BJ (cell line): ENCODE data around the gene PAXX. TPM values are rescaled to one million over a fixed set of nuclear protein-coding genes. Genes with fewer than 3 reads are reported as not detected.

Experiments
- CTCF ChIA-PET: fragments of 350-600 bp; formaldehyde crosslinking; extraction: SDS; loops from one replicate; lab custom pipeline; 2021; ENCODE audit warnings: antibody characterized with exemption, inconsistent platforms; lab: Yijun Ruan, JAX
- POLR2A ChIA-PET: fragments of 300-600 bp; sonication (Branson Sonifier 250); formaldehyde crosslinking; extraction: SDS; loops from one replicate; lab custom pipeline; 2021; ENCODE audit warnings: antibody characterized with exemption; lab: Charles Lee
- DNase-seq: peaks from one replicate; pipeline ENCODE4 v3.0.0-alpha.2; 2011; ENCODE audit warnings: low read depth
- H3K27me3 ChIP-seq: 2 replicates; pipeline ENCODE4 v1.6.0; 2011; ENCODE audit warnings: low read length; ENCODE audit not compliant: control insufficient read depth, insufficient read depth
- H3K36me3 ChIP-seq: 2 replicates; pipeline ENCODE4 v1.5.1; 2011; ENCODE audit warnings: low read length; ENCODE audit not compliant: control insufficient read depth, insufficient read depth
- H3K4me3 ChIP-seq: 2 replicates; pipeline ENCODE4 v1.5.1; 2011; ENCODE audit warnings: low read depth, mild to moderate bottlenecking, control low read depth, low read length
- polyA plus RNA-seq: library from polyadenylated mRNA; depleted of rRNA; stranded (reverse); fragments of >200 nt; gene quantifications from 2 replicates; pipeline ENCODE4 v1.2.3, GENCODE V29; 2011
- TF ChIP-seq, protein P1 (sequence below): IDR thresholded peaks from 2 replicates; pipeline ENCODE4 v1.5.1; 2011; ENCODE audit warnings: low read depth, mild to moderate bottlenecking, control low read depth, inconsistent platforms, low read length, moderate library complexity; ENCODE audit not compliant: insufficient read depth

The PAXX gene
- polyA plus RNA-seq, 1 experiment, result 11.8 TPM

- H3K36me3 ChIP-seq, result no peaks in the 10 kb centered on the region
- no peak overlapping the region for H3K4me3 ChIP-seq
- TF ChIP-seq, protein P1, sequence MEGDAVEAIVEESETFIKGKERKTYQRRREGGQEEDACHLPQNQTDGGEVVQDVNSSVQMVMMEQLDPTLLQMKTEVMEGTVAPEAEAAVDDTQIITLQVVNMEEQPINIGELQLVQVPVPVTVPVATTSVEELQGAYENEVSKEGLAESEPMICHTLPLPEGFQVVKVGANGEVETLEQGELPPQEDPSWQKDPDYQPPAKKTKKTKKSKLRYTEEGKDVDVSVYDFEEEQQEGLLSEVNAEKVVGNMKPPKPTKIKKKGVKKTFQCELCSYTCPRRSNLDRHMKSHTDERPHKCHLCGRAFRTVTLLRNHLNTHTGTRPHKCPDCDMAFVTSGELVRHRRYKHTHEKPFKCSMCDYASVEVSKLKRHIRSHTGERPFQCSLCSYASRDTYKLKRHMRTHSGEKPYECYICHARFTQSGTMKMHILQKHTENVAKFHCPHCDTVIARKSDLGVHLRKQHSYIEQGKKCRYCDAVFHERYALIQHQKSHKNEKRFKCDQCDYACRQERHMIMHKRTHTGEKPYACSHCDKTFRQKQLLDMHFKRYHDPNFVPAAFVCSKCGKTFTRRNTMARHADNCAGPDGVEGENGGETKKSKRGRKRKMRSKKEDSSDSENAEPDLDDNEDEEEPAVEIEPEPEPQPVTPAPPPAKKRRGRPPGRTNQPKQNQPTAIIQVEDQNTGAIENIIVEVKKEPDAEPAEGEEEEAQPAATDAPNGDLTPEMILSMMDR, result no peak
- DNase-seq, result no peak
- CTCF ChIA-PET, result no interaction called here
- peaks cover 1% of the 10 kb centered on the region for H3K27me3 ChIP-seq
- POLR2A ChIA-PET, result no interaction called here
These were observed 9.1 kb upstream of the PAXX start for GRCh38 chr9:136983167-136983566.

DNA sequence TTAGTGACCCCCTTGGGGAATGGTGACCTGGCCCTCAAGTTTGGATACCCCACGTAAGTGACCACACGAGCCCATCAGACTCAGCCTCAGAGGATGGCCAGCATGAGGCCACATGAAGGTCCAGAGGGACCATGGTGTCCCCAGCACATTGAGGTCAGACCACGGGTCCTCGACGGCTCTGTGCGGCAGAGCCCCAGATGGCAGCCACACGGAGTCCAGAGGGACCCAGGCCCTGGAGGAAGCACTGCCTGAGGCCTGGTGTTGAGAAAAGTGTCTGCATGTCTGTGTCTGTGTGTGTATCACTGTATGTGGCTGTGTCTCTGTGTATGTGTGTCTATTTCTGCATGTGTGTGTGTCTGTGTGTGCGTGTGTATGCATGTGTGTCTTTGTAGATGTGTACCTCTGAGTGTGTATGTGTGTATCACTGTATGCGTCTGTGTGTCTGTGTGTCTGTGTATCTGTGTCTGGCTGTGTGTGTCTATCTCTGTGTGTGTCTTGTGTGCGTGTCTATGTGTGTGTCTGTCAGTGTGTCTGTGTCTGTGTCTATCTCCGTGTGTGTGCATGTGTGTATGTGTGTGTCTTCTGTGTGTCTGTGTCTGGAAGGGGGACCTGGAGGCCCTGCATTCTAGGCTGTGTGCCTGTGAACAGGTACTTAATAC, 8.4 kb upstream of the PAXX start:
- H3K27me3 ChIP-seq, result peaks cover 1% of the 10 kb centered on the region
- TF ChIP-seq, protein P1, result no peak
- no peak overlapping the region for H3K4me3 ChIP-seq
- no peak for DNase-seq
- no peaks in the 10 kb centered on the region for H3K36me3 ChIP-seq
- ChIA-PET POLR2A (no interaction called here), CTCF (no interaction called here)

DNA sequence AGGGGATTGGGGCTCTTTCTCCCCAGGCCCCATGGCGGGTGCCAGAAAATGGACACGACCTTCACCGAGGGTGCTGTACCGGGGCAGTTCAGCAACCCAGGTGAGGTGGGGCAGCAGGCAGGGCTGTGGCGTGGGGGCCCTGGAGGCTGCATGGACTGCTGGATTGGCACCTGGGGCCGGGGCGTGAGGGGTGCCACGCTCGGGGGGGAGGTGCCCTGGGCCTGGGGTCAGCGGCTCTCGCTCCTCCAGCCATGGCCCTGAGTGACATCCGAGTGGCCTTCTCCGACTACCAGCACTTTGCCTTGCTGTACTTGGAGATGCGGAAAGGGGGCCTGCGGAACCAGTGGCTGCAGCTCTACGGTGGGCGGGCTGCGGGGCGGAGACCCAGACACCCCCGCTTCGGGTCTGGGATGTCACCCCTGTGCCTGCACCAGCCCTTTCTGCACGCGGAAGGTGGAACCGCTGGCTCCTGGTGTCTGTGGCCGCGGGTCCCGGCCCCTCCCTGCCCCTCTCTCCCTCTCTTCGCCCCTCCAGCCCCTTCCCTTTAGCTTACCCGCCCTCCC, 7.7 kb upstream of the PAXX start:
- Histone ChIP-seq H3K4me3 (no peak overlapping the region), H3K36me3 (no peaks in the 10 kb centered on the region), H3K27me3 (peaks cover 1% of the 10 kb centered on the region)
- DNase-seq, result no peak
- POLR2A ChIA-PET, result no interaction called here
- TF ChIP-seq, protein P1, result no peak
- CTCF ChIA-PET, result no interaction called here

DNA sequence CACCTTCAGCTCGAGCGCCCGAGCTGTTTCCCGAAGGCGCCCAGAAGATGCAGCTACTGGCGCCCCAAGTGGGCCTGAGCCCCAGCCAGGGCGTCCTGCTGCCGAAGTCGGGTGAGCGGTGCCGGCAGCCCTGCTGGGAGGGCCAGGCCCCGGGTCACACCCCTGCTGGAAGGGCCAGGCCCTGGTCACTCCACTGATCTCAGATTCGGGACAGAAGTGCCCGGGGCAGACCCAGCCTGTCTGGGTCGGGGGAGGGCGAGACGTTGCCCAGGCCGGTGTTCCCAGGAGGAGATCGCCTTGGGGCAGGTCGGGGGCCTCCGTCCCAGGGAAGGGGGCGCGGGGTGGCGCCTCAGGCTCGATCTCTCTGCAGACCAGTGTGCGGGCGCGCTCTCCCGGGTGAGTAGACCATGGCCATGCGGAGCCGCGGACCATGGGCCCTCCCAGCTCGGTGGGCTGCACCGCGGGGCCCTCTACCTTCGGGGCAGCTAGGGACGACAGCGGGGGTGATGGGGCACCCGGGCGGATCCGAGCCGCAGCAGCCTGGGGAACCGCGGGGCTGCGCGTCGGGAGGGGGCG, 7.1 kb upstream of the PAXX start:
- no peaks in the 10 kb centered on the region for H3K36me3 ChIP-seq
- POLR2A ChIA-PET, result no interaction called here
- TF ChIP-seq, protein P1, result no peak
- DNase-seq, result no peak
- peaks cover 1% of the 10 kb centered on the region for H3K27me3 ChIP-seq
- no peak overlapping the region for H3K4me3 ChIP-seq
- CTCF ChIA-PET, result interaction anchor here (0.5 kb wide), 1 partner anchor 206 kb away, joined by 3 read pairs; no protein-coding TSS in a partner anchor

DNA sequence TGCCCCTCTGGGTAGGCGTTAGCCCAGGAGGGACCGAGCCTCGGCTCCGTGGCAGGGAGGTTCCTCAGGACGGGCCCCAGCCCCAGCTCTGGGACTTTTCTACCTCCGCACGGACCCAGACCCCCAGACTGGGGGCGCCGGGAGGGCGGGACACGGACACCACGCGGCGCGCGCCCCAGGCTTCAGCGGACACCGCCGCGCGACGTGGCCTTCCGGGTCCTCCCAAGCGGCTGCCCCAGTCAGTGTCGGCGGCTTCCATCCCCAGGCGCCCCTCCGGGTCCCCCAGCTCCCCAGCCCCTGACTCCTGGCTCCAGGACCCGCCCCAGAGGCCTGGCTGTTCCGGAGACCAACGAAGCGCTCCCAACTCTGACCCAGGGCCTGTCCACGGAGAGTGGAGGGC, 6.4 kb upstream of the PAXX start:
- ChIA-PET POLR2A (no interaction called here), CTCF (interaction anchor here (0.5 kb wide), 1 partner anchor 207 kb away, joined by 3 read pairs; no protein-coding TSS in a partner anchor)
- DNase-seq, result no peak
- Histone ChIP-seq H3K36me3 (no peaks in the 10 kb centered on the region), H3K27me3 (peaks cover 1% of the 10 kb centered on the region), H3K4me3 (no peak overlapping the region)
- TF ChIP-seq, protein P1, result no peak
